PFSK-1 (cell line): Measurements from ENCODE around the gene NEK11.

ENCODE experiments used
- FOXP2 ChIP-seq: optimal IDR thresholded peaks from 2 replicates; pipeline ENCODE3; 2011; ENCODE audit warnings: borderline replicate concordance, control low read depth, inconsistent platforms; ENCODE audit not compliant: insufficient read depth; ENCODE audit errors: extremely low read length, extremely low read depth
- POLR2AphosphoS5 ChIP-seq: IDR thresholded peaks from 2 replicates; pipeline ENCODE4 v1.6.1; 2012; ENCODE audit warnings: low read depth, mild to moderate bottlenecking, control low read depth, low read length, moderate library complexity
- SIN3A ChIP-seq: IDR thresholded peaks from 2 replicates; pipeline ENCODE4 v1.6.1; 2012; ENCODE audit warnings: mild to moderate bottlenecking, low read length, moderate library complexity, borderline replicate concordance; ENCODE audit not compliant: insufficient read depth
- TAF1 ChIP-seq: IDR thresholded peaks from 2 replicates; pipeline ENCODE4 v1.6.1; 2012; ENCODE audit warnings: low read length, control low read depth, borderline replicate concordance; ENCODE audit not compliant: insufficient read depth
- TF ChIP-seq, protein P1 (sequence below), 2 experiments: IDR thresholded peaks; 2 replicates each; pipeline versions ENCODE4 v1.6.1 to v1.8.0; 2011 to 2012; ENCODE audit warnings: low read depth in 2 of 2, low read length in 2 of 2, control low read depth in 1 of 2, inconsistent platforms in 1 of 2, mild to moderate bottlenecking in 1 of 2, moderate library complexity in 1 of 2; ENCODE audit not compliant: insufficient read depth in 1 of 2

NEK11 gene

DNA sequence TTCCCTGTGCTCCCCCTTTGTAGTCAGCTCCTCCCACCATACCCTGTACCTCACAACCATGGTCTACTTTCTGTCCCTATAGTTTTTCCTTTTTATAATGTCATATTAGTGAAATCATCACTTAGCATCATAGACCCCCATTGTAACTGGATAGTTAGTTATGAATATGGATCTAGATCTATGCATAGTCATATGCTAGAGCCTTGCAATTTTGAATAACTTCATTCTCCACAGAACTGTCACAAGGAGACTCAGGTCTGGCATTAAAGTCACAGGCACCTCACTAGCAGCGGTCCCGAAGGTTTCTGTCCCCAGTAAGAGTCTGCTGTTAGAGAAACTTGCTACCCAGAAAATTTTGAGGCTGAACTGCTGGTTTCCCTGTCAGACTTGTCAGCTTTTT lies 252.9 kb downstream of the NEK11 start:
- no peak for TF ChIP-seq POLR2AphosphoS5
- no peak for TF ChIP-seq FOXP2
- no peak for TF ChIP-seq SIN3A
- TF ChIP-seq, protein P1, sequence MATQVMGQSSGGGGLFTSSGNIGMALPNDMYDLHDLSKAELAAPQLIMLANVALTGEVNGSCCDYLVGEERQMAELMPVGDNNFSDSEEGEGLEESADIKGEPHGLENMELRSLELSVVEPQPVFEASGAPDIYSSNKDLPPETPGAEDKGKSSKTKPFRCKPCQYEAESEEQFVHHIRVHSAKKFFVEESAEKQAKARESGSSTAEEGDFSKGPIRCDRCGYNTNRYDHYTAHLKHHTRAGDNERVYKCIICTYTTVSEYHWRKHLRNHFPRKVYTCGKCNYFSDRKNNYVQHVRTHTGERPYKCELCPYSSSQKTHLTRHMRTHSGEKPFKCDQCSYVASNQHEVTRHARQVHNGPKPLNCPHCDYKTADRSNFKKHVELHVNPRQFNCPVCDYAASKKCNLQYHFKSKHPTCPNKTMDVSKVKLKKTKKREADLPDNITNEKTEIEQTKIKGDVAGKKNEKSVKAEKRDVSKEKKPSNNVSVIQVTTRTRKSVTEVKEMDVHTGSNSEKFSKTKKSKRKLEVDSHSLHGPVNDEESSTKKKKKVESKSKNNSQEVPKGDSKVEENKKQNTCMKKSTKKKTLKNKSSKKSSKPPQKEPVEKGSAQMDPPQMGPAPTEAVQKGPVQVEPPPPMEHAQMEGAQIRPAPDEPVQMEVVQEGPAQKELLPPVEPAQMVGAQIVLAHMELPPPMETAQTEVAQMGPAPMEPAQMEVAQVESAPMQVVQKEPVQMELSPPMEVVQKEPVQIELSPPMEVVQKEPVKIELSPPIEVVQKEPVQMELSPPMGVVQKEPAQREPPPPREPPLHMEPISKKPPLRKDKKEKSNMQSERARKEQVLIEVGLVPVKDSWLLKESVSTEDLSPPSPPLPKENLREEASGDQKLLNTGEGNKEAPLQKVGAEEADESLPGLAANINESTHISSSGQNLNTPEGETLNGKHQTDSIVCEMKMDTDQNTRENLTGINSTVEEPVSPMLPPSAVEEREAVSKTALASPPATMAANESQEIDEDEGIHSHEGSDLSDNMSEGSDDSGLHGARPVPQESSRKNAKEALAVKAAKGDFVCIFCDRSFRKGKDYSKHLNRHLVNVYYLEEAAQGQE (IDR thresholded peaks at IDR 0.05; ENCODE audit: insufficient read depth in 1 of 2, low read depth in 2 of 2, low read length in 2 of 2), result no peak
- TF ChIP-seq TAF1, result no peak

DNA sequence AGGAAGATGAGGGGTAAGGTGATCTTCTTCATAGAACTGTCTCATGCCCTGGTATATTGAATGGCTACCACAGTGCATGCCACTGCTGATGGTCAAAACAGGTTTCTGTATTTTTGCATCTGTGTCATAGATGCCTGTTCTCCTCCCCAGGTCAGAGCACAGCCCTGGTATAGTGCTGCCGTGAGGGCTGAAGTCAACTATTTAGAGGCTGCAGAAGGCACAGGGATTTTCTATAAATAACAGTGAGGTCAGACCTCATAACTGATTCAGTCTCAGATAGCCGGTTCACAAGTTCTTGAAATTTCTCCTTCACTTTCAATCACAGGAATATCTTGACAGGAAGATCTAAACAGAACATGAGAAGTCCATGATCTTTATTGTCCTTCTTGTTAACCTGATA lies 255.7 kb downstream of the NEK11 start:
- TF ChIP-seq SIN3A (no peak), POLR2AphosphoS5 (no peak), TAF1 (no peak), FOXP2 (no peak)
- TF ChIP-seq, protein P1 (IDR thresholded peaks at IDR 0.05; ENCODE audit: insufficient read depth in 1 of 2, low read depth in 2 of 2, low read length in 2 of 2), result no peak

DNA sequence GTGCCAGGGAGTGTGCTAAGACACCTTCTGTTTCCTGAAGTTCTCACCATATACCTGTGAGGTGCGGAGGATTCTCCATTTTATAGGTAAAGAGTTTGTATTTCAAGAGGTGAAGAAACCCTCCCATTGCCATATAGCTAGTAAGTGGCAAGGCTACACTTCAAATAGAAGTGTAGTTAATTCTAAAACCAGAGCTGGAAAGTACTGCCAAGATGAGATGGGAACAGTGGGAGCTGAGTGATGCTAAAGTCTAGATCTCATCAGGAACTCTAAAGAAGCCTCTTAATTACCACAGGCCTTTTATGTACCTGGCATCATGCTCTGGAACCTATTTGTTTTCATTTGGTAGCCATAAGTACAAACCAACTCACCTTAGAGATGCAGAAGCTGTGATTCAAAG lies 256.3 kb downstream of the NEK11 start:
- no peak for TF ChIP-seq SIN3A
- TF ChIP-seq, protein P1 (IDR thresholded peaks at IDR 0.05; ENCODE audit: insufficient read depth in 1 of 2, low read depth in 2 of 2, low read length in 2 of 2), result no peak
- TF ChIP-seq TAF1, result no peak
- TF ChIP-seq POLR2AphosphoS5, result no peak
- no peak for TF ChIP-seq FOXP2

DNA sequence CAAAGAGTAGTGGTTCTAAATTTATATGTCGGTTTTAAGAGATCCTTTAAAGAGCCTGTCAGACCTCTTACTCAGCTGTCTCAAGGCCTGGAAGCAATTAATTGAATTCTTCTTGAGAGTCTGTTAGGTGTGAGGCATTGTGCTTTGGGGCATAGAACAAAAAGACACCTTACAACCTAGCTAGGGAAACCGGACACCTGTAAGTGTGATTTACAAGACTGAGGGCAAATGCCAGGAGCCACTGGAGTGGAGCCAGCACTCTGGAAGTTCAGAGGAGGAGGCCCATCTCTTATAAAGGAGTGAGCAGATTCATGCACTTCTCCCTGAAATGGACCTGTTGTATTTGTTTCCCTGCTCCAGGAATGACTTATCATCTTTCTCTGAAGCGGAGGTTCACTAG lies 257.2 kb downstream of the NEK11 start:
- no peak for TF ChIP-seq POLR2AphosphoS5

DNA sequence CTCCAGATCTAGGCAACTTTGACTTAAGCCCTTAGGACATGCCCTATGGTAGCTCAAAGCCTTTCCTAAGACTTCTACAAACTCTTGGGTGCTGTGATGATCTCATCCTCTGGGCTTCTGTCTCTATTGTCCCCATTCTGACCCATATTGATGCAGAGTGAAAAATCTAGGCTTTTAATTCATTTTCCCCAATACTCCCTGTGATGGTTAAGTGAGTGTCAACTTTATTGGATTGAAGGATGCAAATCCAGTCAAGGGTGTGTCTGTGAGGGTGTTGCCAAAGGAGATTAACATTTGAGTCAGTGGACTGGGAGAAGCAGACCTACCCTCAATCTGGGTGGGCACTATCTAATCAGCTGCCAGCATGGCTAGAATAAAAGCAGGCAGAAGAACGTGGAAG lies 257.6 kb downstream of the NEK11 start:
- TF ChIP-seq POLR2AphosphoS5 (no peak), TAF1 (no peak), FOXP2 (no peak), SIN3A (no peak)
- TF ChIP-seq, protein P1 (IDR thresholded peaks at IDR 0.05; ENCODE audit: insufficient read depth in 1 of 2, low read depth in 2 of 2, low read length in 2 of 2), result no peak
